Upper lobe of left lung (tissue), 6 donors: ENCODE measurements around the gene PDE4C. TPM values are rescaled to one million over a fixed set of nuclear protein-coding genes. Genes with fewer than 3 reads are reported as not detected.

Source experiments
- ATAC-seq, 2 donors: fragments of 200-7000 bp; cut with Tn5 transposase; one replicate each; pipeline ENCODE4 v1.9.1; 2022; ENCODE audit warnings: mild to moderate bottlenecking in 2 of 2, moderate library complexity in 2 of 2; ENCODE audit not compliant: low FRiP score in 2 of 2
- DNase-seq, 2 donors: peaks; one replicate each; pipeline ENCODE4 v3.0.0-alpha.2; 2019 to 2020
- H3K27ac ChIP-seq, 4 donors: fragments of 200-600 bp; sonication (generic); one replicate each; pipeline ENCODE4 v1.5.1; 2016 to 2019
- H3K27me3 ChIP-seq, 4 donors: fragments of 200-600 bp; sonication (generic); one replicate each; pipeline ENCODE4 v1.5.1; 2017 to 2019
- H3K36me3 ChIP-seq, 4 donors: fragments of 200-600 bp; sonication (generic); one replicate each; pipeline ENCODE4 v1.5.1; 2016 to 2019
- H3K4me1 ChIP-seq, 4 donors: fragments of 200-600 bp; sonication (generic); one replicate each; pipeline ENCODE4 v1.5.1; 2018 to 2019
- H3K4me3 ChIP-seq, 4 donors: fragments of 200-600 bp; sonication (generic); one replicate each; pipeline ENCODE4 v1.5.1; 2017 to 2019; ENCODE audit warnings: mild to moderate bottlenecking in 2 of 4, moderate library complexity in 1 of 4
- H3K9me3 ChIP-seq, 4 donors: fragments of 200-600 bp; sonication (generic); one replicate each; pipeline ENCODE4 v1.5.1; 2018 to 2019
- EP300 ChIP-seq, 4 donors: sonication (generic); formaldehyde crosslinking; IDR thresholded peaks; one replicate each; pipeline ENCODE4 v1.5.1; 2017; ENCODE audit warnings: antibody characterized with exemption in 4 of 4, control low read depth in 2 of 4
- POLR2A ChIP-seq, 4 donors: fragments of 450-650 bp; IDR thresholded peaks; one replicate each; pipeline ENCODE4 v1.5.1; 2016 to 2017; ENCODE audit warnings: antibody characterized with exemption in 4 of 4, mild to moderate bottlenecking in 2 of 4
- POLR2AphosphoS5 ChIP-seq, 2 donors: sonication (generic); formaldehyde crosslinking; IDR thresholded peaks; one replicate each; pipeline ENCODE4 v1.5.1; 2017; ENCODE audit warnings: antibody characterized with exemption in 2 of 2
- WGBS, 2 donors: methylation state at CpG; one replicate each; pipeline ENCODE4 v1.1.5; 2017 to 2018; 5-methylcytosine and 5-hydroxymethylcytosine counted together
- total RNA-seq, 6 donors: library from RNA; depleted of rRNA in 4 of 6; stranded (reverse); fragments of >200 nt in 4 of 6; gene quantifications; one replicate each; pipeline versions ENCODE4 v1.1.0 to v1.2.1, GENCODE V29; 2016 to 2021
- TF ChIP-seq, protein P1 (sequence below), 6 experiments: fragments of 450-650 bp in 4 of 6; fragments of 200-600 bp in 2 of 6; sonication (generic) in 2 of 6; IDR thresholded peaks; one replicate each; pipeline ENCODE4 v1.5.1; 2016 to 2019; ENCODE audit warnings: antibody characterized with exemption in 6 of 6
- donor health status: DM: no; HTN: no; CAD: no; lungs with moderate emphysema.
- donor health status: DM: no; HTN: yes; CAD: no; lungs with severe emphysema.

PDE4C gene
- total RNA-seq, 6 donors from 2014 or later, result 6.4 to 479 (median 21.0) TPM

- H3K27me3 ChIP-seq, result no peaks in the 10 kb centered on the region
- H3K4me1 ChIP-seq, result no peaks in the 10 kb centered on the region
- DNase-seq (peak in 1 of 2 donors; percentile 84), ATAC-seq (no peak)
- H3K4me3 ChIP-seq, result no peak overlapping the region
- no peaks in the 10 kb centered on the region for H3K9me3 ChIP-seq
- TF ChIP-seq, protein P1, sequence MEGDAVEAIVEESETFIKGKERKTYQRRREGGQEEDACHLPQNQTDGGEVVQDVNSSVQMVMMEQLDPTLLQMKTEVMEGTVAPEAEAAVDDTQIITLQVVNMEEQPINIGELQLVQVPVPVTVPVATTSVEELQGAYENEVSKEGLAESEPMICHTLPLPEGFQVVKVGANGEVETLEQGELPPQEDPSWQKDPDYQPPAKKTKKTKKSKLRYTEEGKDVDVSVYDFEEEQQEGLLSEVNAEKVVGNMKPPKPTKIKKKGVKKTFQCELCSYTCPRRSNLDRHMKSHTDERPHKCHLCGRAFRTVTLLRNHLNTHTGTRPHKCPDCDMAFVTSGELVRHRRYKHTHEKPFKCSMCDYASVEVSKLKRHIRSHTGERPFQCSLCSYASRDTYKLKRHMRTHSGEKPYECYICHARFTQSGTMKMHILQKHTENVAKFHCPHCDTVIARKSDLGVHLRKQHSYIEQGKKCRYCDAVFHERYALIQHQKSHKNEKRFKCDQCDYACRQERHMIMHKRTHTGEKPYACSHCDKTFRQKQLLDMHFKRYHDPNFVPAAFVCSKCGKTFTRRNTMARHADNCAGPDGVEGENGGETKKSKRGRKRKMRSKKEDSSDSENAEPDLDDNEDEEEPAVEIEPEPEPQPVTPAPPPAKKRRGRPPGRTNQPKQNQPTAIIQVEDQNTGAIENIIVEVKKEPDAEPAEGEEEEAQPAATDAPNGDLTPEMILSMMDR (IDR thresholded peaks at IDR 0.05), result no peak
- TF ChIP-seq POLR2A (IDR thresholded peaks at IDR 0.05) (no peak), EP300 (IDR thresholded peaks at IDR 0.05) (no peak), POLR2AphosphoS5 (IDR thresholded peaks at IDR 0.05) (no peak)
- WGBS, 2 donors, result 94 to 95% methylated on average over 9 to 17 of the region's 23 CpGs
- H3K27ac ChIP-seq, result no peak overlapping the region
- peaks cover 7 to 60% (median 39%) of the 10 kb centered on the region in 4 donors for H3K36me3 ChIP-seq
Measured at GRCh38 chr19:18264971-18265540, 38.8 kb upstream of the PDE4C start.

- no peak for TF ChIP-seq POLR2A (IDR thresholded peaks at IDR 0.05)
- TF ChIP-seq, protein P1 (IDR thresholded peaks at IDR 0.05), result no peak
- no peak for TF ChIP-seq EP300 (IDR thresholded peaks at IDR 0.05)
- no peak for TF ChIP-seq POLR2AphosphoS5 (IDR thresholded peaks at IDR 0.05)
- 86 to 90% methylated on average over 7 to 23 of the region's 23 CpGs for WGBS, 2 donors
- Histone ChIP-seq H3K4me3 (no peak overlapping the region), H3K27ac (no peak overlapping the region), H3K36me3 (peaks cover 7 to 60% (median 39%) of the 10 kb centered on the region in 4 donors), H3K9me3 (no peaks in the 10 kb centered on the region), H3K27me3 (no peaks in the 10 kb centered on the region), H3K4me1 (no peaks in the 10 kb centered on the region)
- ATAC-seq, result no peak
- peak in 1 of 2 donors; percentile 76 for DNase-seq
Measured at GRCh38 chr19:18264137-18264854, 38.1 kb upstream of the PDE4C start.

- WGBS, 2 donors, result 84% methylated on average over 15 of the region's 16 CpGs; no CpG with 5 or more reads in 1 of the 2 donors
- no peak for TF ChIP-seq POLR2A (IDR thresholded peaks at IDR 0.05)
- no peak for TF ChIP-seq EP300 (IDR thresholded peaks at IDR 0.05)
- TF ChIP-seq, protein P1 (IDR thresholded peaks at IDR 0.05), result no peak
- no peak for TF ChIP-seq POLR2AphosphoS5 (IDR thresholded peaks at IDR 0.05)
- no peak for DNase-seq
Measured at GRCh38 chr19:18263324-18264136, 37.3 kb upstream of the PDE4C start.

DNA sequence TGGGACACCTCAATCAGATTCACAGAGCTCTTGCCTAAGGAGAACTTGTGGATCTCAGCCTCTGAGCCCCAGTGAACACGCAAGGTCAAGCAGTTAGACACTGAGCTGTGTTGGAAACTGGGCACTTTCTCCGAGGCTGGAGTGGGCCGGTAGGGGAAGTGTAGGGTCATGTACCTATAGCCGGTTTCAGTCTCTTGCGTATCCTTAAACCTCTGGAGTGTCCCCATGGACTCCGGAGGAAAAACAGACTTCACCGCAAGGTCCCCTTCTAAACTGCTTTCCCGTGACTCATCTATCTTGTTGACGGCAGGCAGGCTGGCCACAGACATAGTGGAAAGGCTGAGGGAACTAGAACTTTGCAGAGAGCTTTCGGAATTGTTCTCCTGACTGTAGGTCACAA, 36.7 kb upstream of the PDE4C start:
- peaks cover 7 to 54% (median 39%) of the 10 kb centered on the region in 4 donors for H3K36me3 ChIP-seq

More at GRCh38 chr19:18263324-18264136, 37.3 kb upstream of the PDE4C start:
- Histone ChIP-seq H3K27ac (no peak overlapping the region), H3K4me3 (no peak overlapping the region), H3K4me1 (no peaks in the 10 kb centered on the region), H3K9me3 (no peaks in the 10 kb centered on the region), H3K27me3 (no peaks in the 10 kb centered on the region), H3K36me3 (peaks cover 7 to 60% (median 39%) of the 10 kb centered on the region in 4 donors)
- no peak for ATAC-seq

More for the DNA sequence above, 36.7 kb upstream of the PDE4C start:
- Histone ChIP-seq H3K27ac (no peak overlapping the region), H3K4me1 (no peaks in the 10 kb centered on the region), H3K4me3 (no peak overlapping the region), H3K27me3 (no peaks in the 10 kb centered on the region), H3K9me3 (no peaks in the 10 kb centered on the region)
- TF ChIP-seq, protein P1 (IDR thresholded peaks at IDR 0.05), result no peak
- TF ChIP-seq POLR2A (IDR thresholded peaks at IDR 0.05) (no peak), EP300 (IDR thresholded peaks at IDR 0.05) (no peak), POLR2AphosphoS5 (IDR thresholded peaks at IDR 0.05) (no peak)
- ATAC-seq, result no peak
- no peak for DNase-seq
- 94% methylated on average over 10 of the region's 10 CpGs; no CpG with 5 or more reads in 1 of the 2 donors for WGBS, 2 donors
